ENCODE results near the gene ELMO1. TPM values are rescaled to one million over a fixed set of nuclear protein-coding genes. Genes with fewer than 3 reads are reported as not detected.
A peak's percentile ranks its signal among the peaks of the same experiment; 100 is the strongest.

The ELMO1 gene
- total RNA-seq, 1 donor from 2014 or later = 66.1 TPM

- TF ChIP-seq, protein P1, sequence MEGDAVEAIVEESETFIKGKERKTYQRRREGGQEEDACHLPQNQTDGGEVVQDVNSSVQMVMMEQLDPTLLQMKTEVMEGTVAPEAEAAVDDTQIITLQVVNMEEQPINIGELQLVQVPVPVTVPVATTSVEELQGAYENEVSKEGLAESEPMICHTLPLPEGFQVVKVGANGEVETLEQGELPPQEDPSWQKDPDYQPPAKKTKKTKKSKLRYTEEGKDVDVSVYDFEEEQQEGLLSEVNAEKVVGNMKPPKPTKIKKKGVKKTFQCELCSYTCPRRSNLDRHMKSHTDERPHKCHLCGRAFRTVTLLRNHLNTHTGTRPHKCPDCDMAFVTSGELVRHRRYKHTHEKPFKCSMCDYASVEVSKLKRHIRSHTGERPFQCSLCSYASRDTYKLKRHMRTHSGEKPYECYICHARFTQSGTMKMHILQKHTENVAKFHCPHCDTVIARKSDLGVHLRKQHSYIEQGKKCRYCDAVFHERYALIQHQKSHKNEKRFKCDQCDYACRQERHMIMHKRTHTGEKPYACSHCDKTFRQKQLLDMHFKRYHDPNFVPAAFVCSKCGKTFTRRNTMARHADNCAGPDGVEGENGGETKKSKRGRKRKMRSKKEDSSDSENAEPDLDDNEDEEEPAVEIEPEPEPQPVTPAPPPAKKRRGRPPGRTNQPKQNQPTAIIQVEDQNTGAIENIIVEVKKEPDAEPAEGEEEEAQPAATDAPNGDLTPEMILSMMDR (IDR thresholded peaks at IDR 0.05; ENCODE audit: unreplicated experiment) = no peak
- Mint-ChIP-seq H3K36me3 (ENCODE audit: insufficient read depth) (peaks cover 10% of the 10 kb centered on the region), H3K9me3 (ENCODE audit: low read depth) (no peaks in the 10 kb centered on the region), H3K27ac (peak overlapping the region; percentile 26), H3K4me3 (ENCODE audit: low read depth) (no peak overlapping the region), H3K4me1 (ENCODE audit: low read depth) (peaks cover 12% of the 10 kb centered on the region), H3K27me3 (no peaks in the 10 kb centered on the region)
- no peak for DNase-seq (ENCODE audit: low spot score, unreplicated experiment)
Observed at GRCh38 chr7:37289781-37290180, 158.9 kb downstream of the ELMO1 start.

DNA sequence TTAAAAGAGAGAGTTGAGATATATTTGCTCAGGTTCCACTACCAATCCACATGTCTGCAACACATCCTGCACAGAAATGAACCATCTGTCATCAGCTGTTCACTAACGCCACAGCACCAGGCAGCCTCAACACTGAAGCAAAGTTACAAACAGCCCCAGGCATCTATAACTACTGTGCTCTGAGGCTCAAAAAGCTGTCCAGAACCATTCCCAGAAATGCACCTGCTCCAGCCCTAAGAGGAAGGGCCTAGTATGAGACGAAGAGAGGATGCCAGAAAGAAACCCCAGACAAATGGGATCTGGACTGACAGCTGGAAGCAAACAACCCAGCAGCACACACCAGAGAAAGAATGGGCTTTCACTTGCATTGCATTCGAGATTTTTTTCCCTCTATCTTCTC, 159.3 kb downstream of the ELMO1 start:
- H3K27me3 Mint-ChIP-seq = no peaks in the 10 kb centered on the region
- TF ChIP-seq, protein P1 (IDR thresholded peaks at IDR 0.05; ENCODE audit: unreplicated experiment) = no peak
- peak overlapping the region; percentile 26 for H3K27ac Mint-ChIP-seq
- peaks cover 10% of the 10 kb centered on the region for H3K36me3 Mint-ChIP-seq (ENCODE audit: insufficient read depth)
- H3K4me3 Mint-ChIP-seq (ENCODE audit: low read depth) = no peak overlapping the region
- peaks cover 13% of the 10 kb centered on the region for H3K4me1 Mint-ChIP-seq (ENCODE audit: low read depth)
- H3K9me3 Mint-ChIP-seq (ENCODE audit: low read depth) = no peaks in the 10 kb centered on the region
- no peak for DNase-seq (ENCODE audit: low spot score, unreplicated experiment)

DNA sequence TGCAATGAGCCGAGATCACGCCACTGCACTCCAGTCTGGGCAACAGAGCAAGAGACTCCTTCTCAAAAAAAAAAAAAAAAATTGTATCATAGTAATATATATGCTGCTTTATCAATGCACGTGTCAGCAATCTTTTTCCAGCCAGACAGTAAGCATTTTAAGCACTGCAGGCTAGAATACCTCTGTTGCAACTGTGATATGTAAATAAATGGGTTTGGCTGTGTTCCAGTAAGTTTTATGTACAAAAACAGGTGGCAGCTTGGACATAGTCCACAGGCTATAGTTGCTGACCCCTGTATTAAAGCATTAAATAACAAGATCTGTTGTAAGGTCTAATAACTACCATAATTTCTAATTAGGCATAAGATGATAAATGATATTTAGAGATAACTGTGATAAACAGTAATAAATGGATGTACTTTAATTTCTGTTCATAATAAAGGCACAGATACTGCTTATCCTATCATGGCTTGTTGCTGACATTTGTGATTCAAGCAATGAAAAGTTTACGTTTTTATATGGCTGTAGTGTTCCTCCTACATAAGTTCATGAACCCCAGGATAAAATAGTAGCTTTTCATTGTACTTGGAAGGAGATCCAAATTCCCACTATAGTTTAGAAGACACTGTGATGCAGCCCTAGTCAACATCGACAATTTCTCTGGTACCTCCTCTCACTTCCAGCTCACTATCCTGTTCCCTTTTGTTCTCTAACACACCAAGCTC, 161.4 kb downstream of the ELMO1 start:
- TF ChIP-seq, protein P1 (IDR thresholded peaks at IDR 0.05; ENCODE audit: unreplicated experiment) = no peak
- Mint-ChIP-seq H3K4me3 (ENCODE audit: low read depth) (no peak overlapping the region), H3K27me3 (no peaks in the 10 kb centered on the region), H3K36me3 (ENCODE audit: insufficient read depth) (peaks cover 8% of the 10 kb centered on the region), H3K9me3 (ENCODE audit: low read depth) (no peaks in the 10 kb centered on the region), H3K27ac (peak overlapping the region; percentile 79), H3K4me1 (ENCODE audit: low read depth) (peaks cover 14% of the 10 kb centered on the region)
- DNase-seq (ENCODE audit: low spot score, unreplicated experiment) = no peak

DNA sequence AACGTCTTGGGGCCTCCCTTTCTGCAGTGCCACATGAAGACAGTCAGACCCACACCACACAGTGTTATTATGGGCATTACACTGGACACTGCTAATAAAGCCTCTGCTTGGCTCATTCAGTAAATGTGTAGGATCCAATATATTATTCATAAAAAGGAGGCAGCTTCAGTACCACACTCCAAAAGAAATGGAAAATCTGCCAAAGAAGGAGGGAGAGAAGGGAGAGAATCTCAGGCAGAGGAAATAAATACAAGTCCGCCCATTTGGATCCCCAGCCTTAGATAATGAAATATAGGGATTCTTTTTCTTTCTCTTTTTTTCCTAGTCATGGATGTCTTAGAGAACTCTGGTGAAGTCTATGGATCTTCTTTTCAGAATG, 162.2 kb downstream of the ELMO1 start:
- Mint-ChIP-seq H3K4me1 (ENCODE audit: low read depth) (peaks cover 14% of the 10 kb centered on the region), H3K27me3 (no peaks in the 10 kb centered on the region), H3K27ac (no peak overlapping the region), H3K4me3 (ENCODE audit: low read depth) (no peak overlapping the region), H3K9me3 (ENCODE audit: low read depth) (no peaks in the 10 kb centered on the region), H3K36me3 (ENCODE audit: insufficient read depth) (peaks cover 8% of the 10 kb centered on the region)
- TF ChIP-seq, protein P1 (IDR thresholded peaks at IDR 0.05; ENCODE audit: unreplicated experiment) = no peak
- no peak for DNase-seq (ENCODE audit: low spot score, unreplicated experiment)

GRCh38 chr7:37285706-37286453, 162.8 kb downstream of the ELMO1 start:
- TF ChIP-seq, protein P1 (IDR thresholded peaks at IDR 0.05; ENCODE audit: unreplicated experiment) = no peak
- Mint-ChIP-seq H3K4me3 (ENCODE audit: low read depth) (no peak overlapping the region), H3K27ac (no peak overlapping the region), H3K4me1 (ENCODE audit: low read depth) (peaks cover 14% of the 10 kb centered on the region), H3K9me3 (ENCODE audit: low read depth) (no peaks in the 10 kb centered on the region), H3K36me3 (ENCODE audit: insufficient read depth) (peaks cover 2% of the 10 kb centered on the region), H3K27me3 (no peaks in the 10 kb centered on the region)
- no peak for DNase-seq (ENCODE audit: low spot score, unreplicated experiment)
